ENCODE data around the gene GRK2.
"Not testable (repeated sequence)": the region's sequence is repeated elsewhere in the genome, so short reads cannot be mapped to it uniquely, and the experiment has no call there.

GRK2 gene

GRCh38 chr11:67266449-67267187 is at the start of gene GRK2:
GRK2 (plus strand) TSS chr11:67266473; CDS start chr11:67266700, 227 bp downstream.
- no peak for DNase-seq (ENCODE audit: low read depth)

- DNase-seq (ENCODE audit: low read depth), result no peak
These were observed 38.5 kb upstream of the GRK2 start for GRCh38 chr11:67227726-67228125.

GRCh38 chr11:67230406-67230805 is 35.9 kb upstream of the GRK2 start:
- no peak for DNase-seq (ENCODE audit: low read depth)

- no peak for DNase-seq (ENCODE audit: low read depth)
These were observed 35.4 kb upstream of the GRK2 start for GRCh38 chr11:67230886-67231285.

- no peak for DNase-seq (ENCODE audit: low read depth)
These were observed 32.6 kb upstream of the GRK2 start for GRCh38 chr11:67233584-67234190.

GRCh38 chr11:67234571-67234970 is 31.7 kb upstream of the GRK2 start:
- not testable (repeated sequence) for DNase-seq (ENCODE audit: low read depth)

GRCh38 chr11:67237574-67237973 is 28.7 kb upstream of the GRK2 start:
- no peak for DNase-seq (ENCODE audit: low read depth)

GRCh38 chr11:67238894-67239782 is 27.1 kb upstream of the GRK2 start:
- DNase-seq (ENCODE audit: low read depth), result no peak

- peak; percentile 77 for DNase-seq (ENCODE audit: low read depth)
These were observed 26.3 kb upstream of the GRK2 start for GRCh38 chr11:67239783-67240575.

- peak; percentile 38 for DNase-seq (ENCODE audit: low read depth)
These were observed 25.5 kb upstream of the GRK2 start for GRCh38 chr11:67240576-67241389.

- no peak for DNase-seq (ENCODE audit: low read depth)
These were observed 23.7 kb upstream of the GRK2 start for GRCh38 chr11:67242548-67242947.

GRCh38 chr11:67243051-67243450 is 23.2 kb upstream of the GRK2 start:
- DNase-seq (ENCODE audit: low read depth), result no peak

GRCh38 chr11:67245046-67245445 is 21.2 kb upstream of the GRK2 start:
- DNase-seq (ENCODE audit: low read depth), result no peak

- no peak for DNase-seq (ENCODE audit: low read depth)
These were observed 18.2 kb upstream of the GRK2 start for GRCh38 chr11:67247946-67248550.

GRCh38 chr11:67248653-67249052 is 17.6 kb upstream of the GRK2 start:
- DNase-seq (ENCODE audit: low read depth), result no peak

- no peak for DNase-seq (ENCODE audit: low read depth)
These were observed 15.9 kb upstream of the GRK2 start for GRCh38 chr11:67250059-67251043.

- DNase-seq (ENCODE audit: low read depth), result no peak
These were observed 14.4 kb upstream of the GRK2 start for GRCh38 chr11:67251841-67252240.

GRCh38 chr11:67252831-67253239 is 13.4 kb upstream of the GRK2 start:
- DNase-seq (ENCODE audit: low read depth), result no peak

GRCh38 chr11:67253872-67254624 is 12.2 kb upstream of the GRK2 start:
- no peak for DNase-seq (ENCODE audit: low read depth)
